BLaER1 treated with 17β-estradiol and CSF1 and Interleukin-3, amounts not matched to agents 10 nM and 100 nM (cell line): ENCODE measurements around the gene PTPRB.

Source experiments
- H3K27ac ChIP-seq, 11 experiments: shearing (Covaris generic); formaldehyde crosslinking; 2 replicates each; pipeline ENCODE4 v1.8.1; 2022
- H3K27me3 ChIP-seq, 11 experiments: shearing (Covaris generic); formaldehyde crosslinking; 2 replicates each; pipeline ENCODE4 v1.8.1; 2022
- H3K36me3 ChIP-seq, 11 experiments: shearing (Covaris generic); formaldehyde crosslinking; 2 replicates each; pipeline ENCODE4 v1.8.1; 2022
- H3K4me1 ChIP-seq, 10 experiments: shearing (Covaris generic); formaldehyde crosslinking; 2 replicates each; pipeline ENCODE4 v1.8.1; 2022
- H3K4me2 ChIP-seq, 11 experiments: shearing (Covaris generic); formaldehyde crosslinking; 2 replicates each; pipeline ENCODE4 v1.8.1; 2022
- H3K4me3 ChIP-seq, 10 experiments: shearing (Covaris generic); formaldehyde crosslinking; 2 replicates each; pipeline ENCODE4 v1.8.1; 2022
- H3K9ac ChIP-seq, 11 experiments: shearing (Covaris generic); formaldehyde crosslinking; 2 replicates each; pipeline ENCODE4 v1.8.1; 2022
- H3K9me3 ChIP-seq, 11 experiments: shearing (Covaris generic); formaldehyde crosslinking; replicated peaks in 1 of 11; 2 replicates each; pipeline ENCODE4 v1.8.1; 2022
- H4K20me1 ChIP-seq, 11 experiments: shearing (Covaris generic); formaldehyde crosslinking; 2 replicates each; pipeline ENCODE4 v1.8.1; 2022
- Cebpa-rat ChIP-seq, 11 experiments: shearing (Covaris generic); IDR thresholded peaks; 2 replicates each; pipeline ENCODE4 v1.8.1; 2022

The PTPRB gene

DNA sequence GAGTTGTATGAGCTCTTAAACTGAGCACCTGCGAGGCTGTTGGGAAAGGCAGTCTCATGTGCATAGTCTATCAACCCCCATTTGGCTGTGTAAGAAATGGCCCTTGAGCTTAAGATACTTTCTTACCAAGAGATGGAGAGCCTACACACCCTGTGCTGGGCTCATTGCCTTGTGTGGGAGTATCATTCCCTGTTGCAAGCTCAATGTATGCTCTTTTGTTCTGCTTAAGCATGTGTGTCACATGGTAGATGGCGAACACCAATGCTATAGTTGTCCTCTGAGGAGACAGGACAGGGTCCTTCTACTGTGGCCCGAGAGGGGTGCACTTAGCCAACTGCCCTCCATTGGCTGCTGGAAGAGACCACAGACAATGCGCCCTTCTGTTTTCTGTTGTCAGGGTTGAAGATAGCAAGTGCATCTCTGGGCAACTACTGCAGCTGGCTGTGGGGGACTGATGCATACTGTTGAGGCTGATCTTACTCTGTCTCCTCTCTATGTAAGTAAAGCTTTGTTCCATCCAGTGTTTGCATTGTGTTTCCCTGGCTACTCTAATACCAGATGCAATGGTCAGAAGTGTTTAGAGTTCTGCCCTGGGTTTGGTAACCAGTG is 79.5 kb downstream of the PTPRB start:
- Histone ChIP-seq H3K27ac (no peak overlapping the region), H3K4me1 (no peaks in the 10 kb centered on the region), H3K27me3 (no peaks in the 10 kb centered on the region), H3K4me2 (no peak overlapping the region), H3K9ac (no peak overlapping the region), H4K20me1 (no peaks in the 10 kb centered on the region), H3K36me3 (no peaks in the 10 kb centered on the region), H3K9me3 (no peaks in the 10 kb centered on the region), H3K4me3 (no peak overlapping the region)
- no peak for TF ChIP-seq Cebpa-rat (IDR thresholded peaks at IDR 0.05)

DNA sequence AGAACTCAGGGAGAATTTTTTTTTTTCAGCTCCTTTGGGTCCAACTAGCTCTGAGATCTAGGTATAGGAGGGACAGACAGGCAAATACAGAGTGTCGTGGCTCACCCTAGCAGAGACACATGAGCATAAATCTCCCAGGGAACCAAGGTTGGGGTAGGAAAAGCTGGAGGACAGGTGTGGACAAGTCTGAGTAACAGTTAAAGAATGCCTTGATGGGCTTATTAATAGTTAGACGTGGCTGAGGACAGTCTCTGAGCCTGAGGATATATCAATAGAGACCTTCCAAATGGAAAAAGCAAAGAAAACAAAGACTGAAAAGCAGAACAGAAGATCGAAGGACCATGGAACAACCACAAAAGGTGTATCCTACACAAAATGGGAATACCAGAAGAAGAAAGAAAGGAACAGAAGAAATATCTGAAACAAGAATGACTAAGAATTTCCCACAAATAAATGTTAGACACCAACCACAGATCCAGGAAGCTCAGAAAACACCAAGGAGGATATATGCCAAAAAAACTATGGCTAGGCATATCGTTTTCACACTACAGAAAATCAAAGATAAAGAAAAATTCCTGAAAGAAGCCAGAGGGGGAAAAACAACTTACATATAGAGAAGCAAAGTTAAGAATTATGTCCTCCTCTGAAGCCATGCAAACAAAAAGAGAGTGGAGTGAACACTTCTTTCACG is 80.9 kb downstream of the PTPRB start:
- H4K20me1 ChIP-seq: no peaks in the 10 kb centered on the region
- H3K9ac ChIP-seq: no peak overlapping the region
- no peaks in the 10 kb centered on the region for H3K36me3 ChIP-seq
- no peaks in the 10 kb centered on the region for H3K4me1 ChIP-seq
- H3K27me3 ChIP-seq: no peaks in the 10 kb centered on the region
- H3K4me2 ChIP-seq: no peak overlapping the region
- no peak overlapping the region for H3K27ac ChIP-seq
- H3K4me3 ChIP-seq: no peak overlapping the region
- TF ChIP-seq Cebpa-rat (IDR thresholded peaks at IDR 0.05): no peak
- H3K9me3 ChIP-seq: no peaks in the 10 kb centered on the region

DNA sequence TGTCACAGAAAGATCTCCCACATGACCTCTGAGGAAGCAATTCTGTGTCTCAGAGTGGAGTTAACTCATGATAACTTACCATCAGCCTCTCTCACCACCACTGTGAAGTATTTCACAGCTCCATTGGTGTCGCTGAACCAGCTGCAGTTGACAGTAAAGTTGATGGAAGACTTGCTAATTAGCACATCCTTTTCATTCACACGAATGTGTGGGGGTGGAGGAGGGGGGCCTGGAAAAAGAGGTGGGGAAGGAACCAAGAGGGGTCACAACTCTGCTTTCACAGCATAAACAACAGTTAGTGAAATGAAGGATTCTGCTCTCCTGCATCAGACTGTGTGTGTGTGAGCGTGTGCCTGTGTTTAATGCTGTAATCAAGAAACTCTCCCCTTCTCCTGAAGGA is 82.1 kb downstream of the PTPRB start:
- H4K20me1 ChIP-seq: no peaks in the 10 kb centered on the region
- no peak overlapping the region for H3K9ac ChIP-seq
- no peaks in the 10 kb centered on the region for H3K4me1 ChIP-seq
- H3K4me2 ChIP-seq: no peak overlapping the region
- H3K36me3 ChIP-seq: no peaks in the 10 kb centered on the region
- H3K27ac ChIP-seq: no peak overlapping the region
- no peaks in the 10 kb centered on the region for H3K27me3 ChIP-seq
- no peaks in the 10 kb centered on the region for H3K9me3 ChIP-seq
- no peak overlapping the region for H3K4me3 ChIP-seq
- TF ChIP-seq Cebpa-rat (IDR thresholded peaks at IDR 0.05): no peak

DNA sequence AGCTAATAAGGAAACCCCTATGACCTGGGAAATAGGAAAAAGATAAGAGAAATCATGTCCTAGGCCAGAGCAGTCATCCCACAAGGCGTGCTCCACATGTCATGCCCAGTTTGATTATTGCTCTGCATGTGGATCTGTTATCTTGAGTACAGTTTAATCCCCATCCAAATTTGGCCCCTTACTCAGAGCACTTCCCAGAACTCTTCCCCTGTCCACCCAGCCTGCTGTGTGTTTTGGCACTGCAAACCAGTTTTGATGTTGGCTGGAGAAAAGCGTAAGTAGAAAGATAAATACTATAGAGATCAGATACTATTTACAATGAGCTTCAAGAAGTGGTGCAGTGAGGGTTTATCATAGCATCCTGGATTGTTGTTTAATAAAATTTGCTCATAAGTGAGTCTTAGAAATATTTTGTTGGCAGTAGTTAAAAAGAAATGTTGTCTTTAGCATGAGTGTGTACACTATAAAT is 83.8 kb downstream of the PTPRB start:
- Histone ChIP-seq H3K4me1 (no peaks in the 10 kb centered on the region), H3K27ac (no peak overlapping the region), H3K27me3 (no peaks in the 10 kb centered on the region), H3K9ac (no peak overlapping the region), H3K4me3 (no peak overlapping the region), H4K20me1 (no peaks in the 10 kb centered on the region), H3K9me3 (no peaks in the 10 kb centered on the region), H3K36me3 (no peaks in the 10 kb centered on the region), H3K4me2 (no peak overlapping the region)
- TF ChIP-seq Cebpa-rat (IDR thresholded peaks at IDR 0.05): no peak

DNA sequence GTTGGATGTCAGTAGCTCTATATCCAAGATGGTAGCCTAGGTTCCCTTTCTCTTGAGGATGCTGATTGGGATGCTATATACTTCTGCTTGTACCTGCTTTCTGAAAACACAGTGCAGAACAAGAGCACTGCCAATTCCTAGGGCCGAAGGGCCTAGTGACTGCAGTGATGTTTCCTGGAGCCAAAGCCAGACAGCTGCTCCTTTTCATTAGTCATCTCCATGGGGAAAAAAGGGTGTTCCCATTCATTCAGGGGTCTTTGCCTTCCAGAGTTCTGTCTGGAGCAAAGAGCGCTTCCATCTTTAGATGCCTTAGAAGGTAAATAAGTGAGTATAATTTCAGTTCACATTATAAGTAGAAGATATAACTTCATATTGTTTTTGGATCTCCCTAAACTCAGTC is 85.5 kb downstream of the PTPRB start:
- Histone ChIP-seq H3K4me3 (no peak overlapping the region), H3K9ac (no peak overlapping the region), H3K27ac (no peak overlapping the region), H4K20me1 (no peaks in the 10 kb centered on the region), H3K9me3 (no peaks in the 10 kb centered on the region), H3K27me3 (no peaks in the 10 kb centered on the region), H3K4me1 (no peaks in the 10 kb centered on the region), H3K36me3 (no peaks in the 10 kb centered on the region), H3K4me2 (no peak overlapping the region)
- TF ChIP-seq Cebpa-rat (IDR thresholded peaks at IDR 0.05): no peak

DNA sequence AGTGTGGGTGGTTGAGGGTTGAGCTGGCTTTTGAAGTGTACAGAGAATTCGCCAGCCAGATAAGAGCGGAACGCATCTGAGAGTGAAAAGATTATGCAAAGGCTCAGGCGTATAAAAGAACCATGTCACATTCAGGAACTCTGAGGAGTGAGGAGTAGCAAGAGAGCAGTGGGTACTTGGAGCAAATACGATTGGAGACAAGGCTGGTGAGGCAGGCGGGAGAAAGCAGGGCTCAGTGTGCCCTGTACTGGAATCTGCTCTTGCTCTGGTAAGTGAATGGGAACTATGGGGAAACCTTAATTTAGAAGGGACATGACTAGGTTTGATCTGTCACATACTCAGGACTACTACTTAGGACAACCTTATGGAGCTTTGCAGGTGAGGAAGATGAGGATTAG is 87.0 kb downstream of the PTPRB start:
- Histone ChIP-seq H3K4me1 (no peaks in the 10 kb centered on the region), H3K36me3 (no peaks in the 10 kb centered on the region), H4K20me1 (no peaks in the 10 kb centered on the region), H3K4me2 (no peak overlapping the region), H3K27me3 (no peaks in the 10 kb centered on the region), H3K9me3 (no peaks in the 10 kb centered on the region), H3K4me3 (no peak overlapping the region), H3K27ac (no peak overlapping the region), H3K9ac (no peak overlapping the region)
- TF ChIP-seq Cebpa-rat (IDR thresholded peaks at IDR 0.05): no peak

DNA sequence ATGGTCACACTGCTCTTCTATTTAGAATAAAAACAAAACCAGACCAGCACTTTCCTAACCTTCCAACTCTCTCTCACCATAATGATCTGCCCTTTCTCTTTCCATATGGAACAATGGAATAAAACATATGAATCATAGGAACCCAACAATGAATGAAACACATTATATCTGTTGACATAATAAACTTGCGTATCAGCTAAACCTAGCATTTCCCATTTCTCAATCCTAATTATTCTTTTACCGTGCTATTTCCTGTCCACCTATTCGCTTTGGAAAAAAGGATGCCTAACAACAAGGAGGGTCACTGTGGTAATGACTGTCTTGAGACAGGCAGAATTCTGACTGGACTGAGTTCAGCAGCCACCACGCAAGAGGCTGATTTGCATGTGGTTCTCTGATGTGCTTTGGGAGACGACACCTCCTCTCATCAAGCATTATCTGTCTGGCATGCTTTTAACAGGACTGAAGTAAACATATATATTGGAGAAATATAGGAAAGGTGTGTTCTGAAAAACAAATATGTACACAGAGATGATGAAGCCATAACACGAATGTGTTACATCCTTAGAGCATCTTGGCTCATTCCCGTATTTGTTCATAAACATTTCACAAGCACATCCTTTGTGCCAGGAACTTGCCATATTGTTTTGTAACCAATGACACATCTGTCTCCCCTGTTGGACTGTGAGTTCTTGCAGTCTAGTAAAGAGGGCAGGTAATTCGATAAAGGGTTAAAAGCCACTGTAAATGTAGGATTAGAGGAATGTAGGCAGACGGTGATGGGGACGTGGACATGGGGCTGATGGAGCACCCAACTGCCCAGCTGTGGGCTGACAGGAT is 87.7 kb downstream of the PTPRB start:
- no peak overlapping the region for H3K4me3 ChIP-seq
- no peaks in the 10 kb centered on the region for H3K4me1 ChIP-seq
- H3K9me3 ChIP-seq: no peaks in the 10 kb centered on the region
- H3K27ac ChIP-seq: no peak overlapping the region
- no peak overlapping the region for H3K4me2 ChIP-seq
- no peak overlapping the region for H3K9ac ChIP-seq
- TF ChIP-seq Cebpa-rat (IDR thresholded peaks at IDR 0.05): no peak
- H4K20me1 ChIP-seq: no peaks in the 10 kb centered on the region
- no peaks in the 10 kb centered on the region for H3K27me3 ChIP-seq
- no peaks in the 10 kb centered on the region for H3K36me3 ChIP-seq

DNA sequence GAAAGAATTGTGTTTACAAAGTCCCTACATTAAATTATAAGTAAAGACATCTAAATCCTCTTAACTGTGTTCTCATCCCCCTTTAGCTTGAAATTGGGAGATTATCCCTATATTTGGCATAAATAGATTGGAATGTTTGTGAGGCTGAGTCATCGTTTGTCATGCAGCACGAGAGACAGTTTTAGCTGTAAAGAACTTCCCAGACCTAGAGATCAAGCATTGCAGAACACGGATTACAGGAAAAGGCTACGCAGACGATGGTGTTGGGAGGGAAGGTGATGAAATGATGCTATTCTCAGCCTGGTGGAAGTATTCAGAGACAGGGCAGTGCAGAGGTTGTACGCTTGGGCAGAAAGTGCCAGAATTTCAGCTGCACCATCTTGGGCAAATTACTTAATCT is 93.8 kb downstream of the PTPRB start:
- H3K9ac ChIP-seq: no peak overlapping the region
- H3K36me3 ChIP-seq: no peaks in the 10 kb centered on the region
- no peaks in the 10 kb centered on the region for H3K9me3 ChIP-seq
- H3K4me2 ChIP-seq: no peak overlapping the region
- no peaks in the 10 kb centered on the region for H4K20me1 ChIP-seq
- H3K4me3 ChIP-seq: no peak overlapping the region
- no peak overlapping the region for H3K27ac ChIP-seq
- no peak for TF ChIP-seq Cebpa-rat (IDR thresholded peaks at IDR 0.05)
- H3K4me1 ChIP-seq: peaks cover 0 to 13% (median 0%) of the 10 kb centered on the region in 10 experiments; a peak in 4 of 20 replicates
- H3K27me3 ChIP-seq: no peaks in the 10 kb centered on the region

DNA sequence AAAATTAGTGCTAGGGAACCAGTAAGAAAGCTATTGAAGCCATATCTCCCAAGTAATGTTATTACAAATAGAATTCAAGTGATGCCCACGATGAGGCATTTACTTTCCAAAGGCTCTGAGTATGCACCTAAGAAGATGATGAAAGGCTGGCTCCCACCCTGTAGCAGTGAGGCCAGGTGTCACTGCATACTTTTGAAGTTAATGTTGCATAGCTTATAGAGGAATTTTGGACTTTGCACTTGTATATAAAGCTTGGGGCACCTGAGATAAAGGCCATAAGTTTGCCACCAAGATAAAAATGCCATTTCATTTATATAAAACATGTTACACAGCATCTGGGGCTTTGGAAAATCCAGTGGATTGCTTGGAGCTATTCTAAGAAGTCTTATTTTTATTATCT is 96.2 kb downstream of the PTPRB start:
- Histone ChIP-seq H4K20me1 (no peaks in the 10 kb centered on the region), H3K4me1 (peaks cover 0 to 13% (median 0%) of the 10 kb centered on the region in 10 experiments; a peak in 4 of 20 replicates), H3K9ac (no peak overlapping the region), H3K9me3 (no peaks in the 10 kb centered on the region), H3K36me3 (no peaks in the 10 kb centered on the region), H3K27ac (no peak overlapping the region), H3K4me2 (peak overlapping the region in 3 of 11 experiments; percentile 18 to 40 (median 24); a peak in 3 of 22 replicates), H3K4me3 (no peak overlapping the region), H3K27me3 (no peaks in the 10 kb centered on the region)
- no peak for TF ChIP-seq Cebpa-rat (IDR thresholded peaks at IDR 0.05)
